ENCODE measurements around the gene CA10.

CA10 gene

GRCh38 chr17:51946311-51946710 lies 212.2 kb downstream of the CA10 start:
- no peak for DNase-seq

GRCh38 chr17:51941272-51941671 lies 217.2 kb downstream of the CA10 start:
- DNase-seq = no peak

- DNase-seq = no peak
Measured at GRCh38 chr17:51937264-51937663, 221.2 kb downstream of the CA10 start.

- no peak for DNase-seq
Measured at GRCh38 chr17:51935477-51935876, 223.0 kb downstream of the CA10 start.

- DNase-seq = no peak
Measured at GRCh38 chr17:51933647-51934046, 224.9 kb downstream of the CA10 start.

- no peak for DNase-seq
Measured at GRCh38 chr17:51926448-51926847, 232.1 kb downstream of the CA10 start.

GRCh38 chr17:51921500-51921899 lies 237.0 kb downstream of the CA10 start:
- DNase-seq = no peak

GRCh38 chr17:51914577-51914976 lies 243.9 kb downstream of the CA10 start:
- DNase-seq = no peak

GRCh38 chr17:51913491-51914205 lies 244.9 kb downstream of the CA10 start:
- no peak for DNase-seq

- no peak for DNase-seq
Measured at GRCh38 chr17:51912939-51913338, 245.6 kb downstream of the CA10 start.

GRCh38 chr17:51911237-51911636 lies 247.3 kb downstream of the CA10 start:
- no peak for DNase-seq

GRCh38 chr17:51909971-51910370 lies 248.5 kb downstream of the CA10 start:
- DNase-seq = no peak

- DNase-seq = no peak
Measured at GRCh38 chr17:51908841-51909537, 249.5 kb downstream of the CA10 start.

- no peak for DNase-seq
Measured at GRCh38 chr17:51907041-51907440, 251.5 kb downstream of the CA10 start.

GRCh38 chr17:51904379-51904778 lies 254.1 kb downstream of the CA10 start:
- DNase-seq = no peak

GRCh38 chr17:51901242-51901641 lies 257.3 kb downstream of the CA10 start:
- no peak for DNase-seq

GRCh38 chr17:51891936-51892335 lies 266.6 kb downstream of the CA10 start:
- DNase-seq = no peak

- no peak for DNase-seq
Measured at GRCh38 chr17:51890710-51891109, 267.8 kb downstream of the CA10 start.

GRCh38 chr17:51888816-51889215 lies 269.7 kb downstream of the CA10 start:
- DNase-seq = no peak

GRCh38 chr17:51876986-51877385 lies 281.5 kb downstream of the CA10 start:
- no peak for DNase-seq

- no peak for DNase-seq
Measured at GRCh38 chr17:51873302-51873701, 285.2 kb downstream of the CA10 start.

- peak; percentile 42 for DNase-seq
Measured at GRCh38 chr17:51869387-51869786, 289.1 kb downstream of the CA10 start.

GRCh38 chr17:51860954-51861561 lies 297.5 kb downstream of the CA10 start:
- DNase-seq = peak; percentile 67

- no peak for DNase-seq
Measured at GRCh38 chr17:51857052-51857597, 301.4 kb downstream of the CA10 start.
